ENCODE results near the gene P2RY11.

The P2RY11 gene

DNA sequence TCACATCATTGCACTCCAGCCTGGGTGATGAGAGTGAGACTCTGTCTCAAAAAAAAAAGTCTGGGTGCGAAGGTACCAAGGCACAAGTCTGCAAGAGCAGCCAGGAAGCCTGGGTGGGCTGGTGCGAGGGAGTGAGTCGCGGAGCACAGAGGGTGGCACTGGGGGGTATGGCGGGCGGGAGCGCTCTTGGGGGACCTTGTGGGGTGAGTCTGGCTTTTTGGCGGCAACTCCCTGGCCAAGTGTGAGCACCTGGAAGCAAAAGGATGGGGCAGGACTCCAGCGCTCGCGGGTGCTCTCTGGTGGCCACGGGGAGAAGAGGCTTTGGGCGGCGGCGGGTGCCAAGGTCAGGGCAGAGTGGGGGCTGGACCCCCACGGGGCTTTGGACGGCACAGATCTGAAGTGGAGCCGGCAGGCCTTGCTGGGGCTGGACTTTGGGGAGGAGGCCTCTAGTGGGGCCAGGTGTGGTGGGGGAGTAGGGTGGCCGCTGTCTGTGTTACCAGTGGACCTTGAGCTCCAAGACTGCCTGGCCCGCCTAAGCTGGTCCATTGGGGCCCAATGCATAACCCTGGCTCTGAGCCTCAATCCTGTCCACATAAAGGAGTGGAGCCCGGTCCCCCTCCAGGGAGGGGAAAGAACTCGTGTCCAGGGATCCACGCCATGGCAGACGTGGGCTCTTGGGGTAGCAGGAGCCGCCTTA lies 1.6 kb downstream of the P2RY11 start:
- in situ Hi-C loops (cut with MboI; ENCODE audit: low sequenced_read_pairs), result no loop called here

DNA sequence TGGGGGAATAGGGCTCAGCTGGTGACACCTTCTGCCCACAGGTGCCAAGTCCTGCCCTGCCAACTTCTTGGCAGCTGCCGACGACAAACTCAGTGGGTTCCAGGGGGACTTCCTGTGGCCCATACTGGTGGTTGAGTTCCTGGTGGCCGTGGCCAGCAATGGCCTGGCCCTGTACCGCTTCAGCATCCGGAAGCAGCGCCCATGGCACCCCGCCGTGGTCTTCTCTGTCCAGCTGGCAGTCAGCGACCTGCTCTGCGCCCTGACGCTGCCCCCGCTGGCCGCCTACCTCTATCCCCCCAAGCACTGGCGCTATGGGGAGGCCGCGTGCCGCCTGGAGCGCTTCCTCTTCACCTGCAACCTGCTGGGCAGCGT lies 2.1 kb downstream of the P2RY11 start:
- in situ Hi-C loops (cut with MboI; ENCODE audit: low sequenced_read_pairs), result no loop called here

DNA sequence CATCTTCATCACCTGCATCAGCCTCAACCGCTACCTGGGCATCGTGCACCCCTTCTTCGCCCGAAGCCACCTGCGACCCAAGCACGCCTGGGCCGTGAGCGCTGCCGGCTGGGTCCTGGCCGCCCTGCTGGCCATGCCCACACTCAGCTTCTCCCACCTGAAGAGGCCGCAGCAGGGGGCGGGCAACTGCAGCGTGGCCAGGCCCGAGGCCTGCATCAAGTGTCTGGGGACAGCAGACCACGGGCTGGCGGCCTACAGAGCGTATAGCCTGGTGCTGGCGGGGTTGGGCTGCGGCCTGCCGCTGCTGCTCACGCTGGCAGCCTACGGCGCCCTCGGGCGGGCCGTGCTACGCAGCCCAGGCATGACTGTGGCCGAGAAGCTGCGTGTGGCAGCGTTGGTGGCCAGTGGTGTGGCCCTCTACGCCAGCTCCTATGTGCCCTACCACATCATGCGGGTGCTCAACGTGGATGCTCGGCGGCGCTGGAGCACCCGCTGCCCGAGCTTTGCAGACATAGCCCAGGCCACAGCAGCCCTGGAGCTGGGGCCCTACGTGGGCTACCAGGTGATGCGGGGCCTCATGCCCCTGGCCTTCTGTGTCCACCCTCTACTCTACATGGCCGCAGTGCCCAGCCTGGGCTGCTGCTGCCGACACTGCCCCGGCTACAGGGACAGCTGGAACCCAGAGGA lies 2.6 kb downstream of the P2RY11 start:
- in situ Hi-C loops (cut with MboI; ENCODE audit: low sequenced_read_pairs), result no loop called here

DNA sequence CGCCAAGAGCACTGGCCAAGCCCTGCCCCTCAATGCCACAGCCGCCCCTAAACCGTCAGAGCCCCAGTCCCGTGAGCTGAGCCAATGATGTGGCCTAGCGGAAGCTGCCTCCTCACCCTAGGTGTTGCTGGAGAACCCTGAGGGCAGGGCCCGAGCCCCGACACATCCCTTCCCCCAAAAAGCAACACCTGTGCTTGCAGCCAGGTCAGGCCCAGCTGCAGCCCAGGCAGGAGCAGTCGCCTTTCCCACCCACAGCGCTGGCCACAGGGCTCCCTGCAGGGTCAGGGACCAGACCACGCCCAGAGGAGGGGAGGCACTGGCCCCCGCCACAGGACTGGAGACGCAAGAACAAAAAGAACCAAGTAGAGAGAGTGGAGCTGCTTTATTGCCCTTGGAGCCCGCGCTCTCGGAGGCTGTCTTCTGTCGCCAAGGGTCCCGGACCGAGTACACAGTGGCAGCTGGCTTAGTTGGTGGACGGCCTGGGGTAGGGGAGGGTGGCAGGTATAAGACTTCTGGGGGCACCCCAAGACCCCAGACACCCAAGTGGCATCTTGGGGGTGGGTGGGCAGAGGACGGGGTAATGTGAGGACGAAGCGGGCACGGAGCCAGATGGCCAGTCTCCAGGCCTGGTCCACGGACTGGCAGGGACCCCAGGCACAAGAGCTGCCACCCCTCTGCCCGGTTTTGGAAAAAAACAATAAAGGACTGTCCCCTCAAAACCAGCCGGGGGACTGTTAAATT lies 3.3 kb downstream of the P2RY11 start:
- in situ Hi-C loops (cut with MboI; ENCODE audit: low sequenced_read_pairs), result no loop called here

DNA sequence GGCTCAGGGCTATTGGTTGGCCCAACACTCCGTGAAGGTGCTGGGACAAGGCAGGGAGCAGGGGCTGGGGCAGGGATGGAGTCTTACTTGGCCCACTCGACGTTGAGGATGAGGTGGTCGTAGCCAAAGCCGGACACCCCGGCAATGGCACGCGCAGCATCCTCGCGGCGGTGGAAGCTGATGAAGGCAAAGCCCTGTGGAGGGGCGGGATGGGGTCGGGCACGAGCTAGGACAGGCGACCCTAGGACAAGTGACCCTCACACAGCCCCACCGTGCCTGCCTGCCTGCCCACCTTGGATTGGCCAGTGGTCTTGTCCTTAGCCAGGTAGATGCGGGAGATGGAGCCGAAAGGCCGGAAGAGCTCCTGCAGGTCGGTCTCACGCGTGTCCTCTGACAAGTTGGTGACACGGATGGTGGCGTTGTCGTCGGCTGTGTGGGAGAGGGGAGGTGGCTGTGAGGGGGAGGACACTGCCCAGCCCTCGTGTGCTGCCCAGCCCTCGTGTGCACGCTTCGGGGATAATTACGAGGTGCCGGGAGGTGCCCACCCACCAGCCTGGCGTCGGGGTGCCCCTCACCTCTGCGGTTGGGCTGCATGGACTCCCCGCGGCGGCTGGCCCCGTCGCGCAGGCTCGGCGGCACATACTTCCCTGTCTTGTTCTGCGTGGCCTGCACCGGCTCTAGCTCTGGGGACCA lies 4.0 kb downstream of the P2RY11 start:
- in situ Hi-C loops (cut with MboI; ENCODE audit: low sequenced_read_pairs), result no loop called here

DNA sequence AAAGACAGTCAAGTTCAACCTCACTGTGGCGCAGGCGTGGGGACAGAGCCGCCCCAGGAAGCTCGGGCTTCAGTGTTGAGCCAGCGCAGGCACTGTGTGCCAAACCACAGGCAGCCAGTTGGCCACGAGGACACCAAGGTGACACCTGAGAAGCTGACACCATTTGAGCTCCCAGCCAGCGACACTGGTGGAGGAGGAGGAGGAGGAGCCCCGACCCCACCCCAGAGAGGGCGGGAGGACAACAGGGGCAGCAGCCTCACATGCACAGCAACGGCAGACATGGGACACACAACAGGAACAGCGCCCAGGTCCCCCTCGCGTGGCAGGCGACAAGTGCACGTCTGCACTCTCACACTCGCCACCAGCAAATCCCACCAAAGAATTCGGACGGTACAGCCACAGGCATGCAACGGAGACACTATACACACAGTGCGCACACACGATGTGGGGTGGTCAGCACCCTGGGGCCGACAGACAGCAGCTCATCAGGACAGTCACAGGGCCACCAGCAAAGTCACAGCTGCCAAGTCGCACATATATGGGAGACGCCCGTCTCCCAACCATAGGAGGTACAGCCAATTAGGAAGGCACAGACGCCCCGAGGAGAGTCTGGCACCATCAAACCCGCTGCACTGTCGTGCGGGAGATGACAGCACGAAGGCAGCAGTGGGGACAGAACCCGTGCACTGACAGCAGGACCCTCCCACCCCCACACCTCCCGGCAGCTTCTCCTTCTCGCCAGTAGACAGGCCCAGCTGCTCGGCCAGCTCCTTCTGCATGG lies 4.8 kb downstream of the P2RY11 start:
- in situ Hi-C loops (cut with MboI; ENCODE audit: low sequenced_read_pairs), result no loop called here

DNA sequence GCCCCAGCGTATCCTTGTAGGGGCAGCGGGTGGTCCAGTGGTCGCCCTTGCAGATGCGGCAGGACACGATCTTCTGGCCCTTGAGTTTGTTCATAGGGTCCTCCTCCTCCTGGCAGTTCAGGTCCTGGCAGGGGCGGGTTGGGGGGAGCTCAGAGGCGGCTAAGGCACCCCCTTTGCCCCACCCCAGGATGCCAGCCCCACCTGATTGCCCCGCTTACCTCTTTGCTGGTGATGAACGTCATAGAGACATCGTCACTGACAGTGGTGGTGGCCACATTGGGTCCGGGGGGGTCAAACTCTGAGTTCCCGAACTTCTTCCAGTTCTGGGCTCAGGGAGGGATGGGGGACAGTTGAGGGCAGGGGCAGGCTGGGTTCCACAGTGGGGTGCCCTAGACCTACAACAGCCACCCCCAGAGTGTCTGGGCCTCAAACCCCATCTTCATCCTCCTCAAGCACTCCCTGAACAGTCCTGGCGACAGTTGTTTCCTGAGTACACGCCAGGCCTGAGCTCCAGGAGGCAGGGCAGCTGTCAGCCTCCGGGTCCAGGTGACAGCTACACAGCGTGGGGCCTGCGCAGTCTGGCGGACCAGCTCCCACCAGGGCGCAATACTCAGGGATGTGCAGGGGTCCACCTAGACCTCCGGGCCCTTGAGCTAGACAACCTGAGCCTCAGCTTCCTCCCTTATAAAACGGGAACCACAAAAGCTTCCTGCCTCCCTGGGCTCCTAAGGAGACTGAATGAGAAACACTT lies 5.5 kb downstream of the P2RY11 start:
- in situ Hi-C loops (cut with MboI; ENCODE audit: low sequenced_read_pairs), result no loop called here

DNA sequence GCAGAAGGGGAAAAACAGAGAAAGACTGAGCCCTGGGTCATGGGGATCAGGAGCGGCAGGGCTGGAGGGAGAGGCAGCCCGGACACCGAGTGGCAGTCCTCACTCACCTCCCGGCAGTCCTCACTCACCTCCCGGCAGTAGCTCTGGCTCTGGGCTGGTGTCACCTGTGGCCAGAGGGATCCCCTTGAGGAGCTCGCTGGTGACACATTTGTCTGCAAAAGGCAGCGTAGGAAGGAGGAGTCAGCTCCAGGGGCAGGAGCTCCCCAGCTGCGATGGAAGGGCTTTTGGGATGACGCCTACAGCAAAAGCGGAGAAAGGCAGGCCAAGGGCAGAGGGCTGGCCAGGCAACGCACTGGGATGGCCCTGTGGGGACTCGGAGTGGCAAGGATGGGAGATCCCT lies 7.5 kb downstream of the P2RY11 start:
- in situ Hi-C loops (cut with MboI; ENCODE audit: low sequenced_read_pairs), result no loop called here

DNA sequence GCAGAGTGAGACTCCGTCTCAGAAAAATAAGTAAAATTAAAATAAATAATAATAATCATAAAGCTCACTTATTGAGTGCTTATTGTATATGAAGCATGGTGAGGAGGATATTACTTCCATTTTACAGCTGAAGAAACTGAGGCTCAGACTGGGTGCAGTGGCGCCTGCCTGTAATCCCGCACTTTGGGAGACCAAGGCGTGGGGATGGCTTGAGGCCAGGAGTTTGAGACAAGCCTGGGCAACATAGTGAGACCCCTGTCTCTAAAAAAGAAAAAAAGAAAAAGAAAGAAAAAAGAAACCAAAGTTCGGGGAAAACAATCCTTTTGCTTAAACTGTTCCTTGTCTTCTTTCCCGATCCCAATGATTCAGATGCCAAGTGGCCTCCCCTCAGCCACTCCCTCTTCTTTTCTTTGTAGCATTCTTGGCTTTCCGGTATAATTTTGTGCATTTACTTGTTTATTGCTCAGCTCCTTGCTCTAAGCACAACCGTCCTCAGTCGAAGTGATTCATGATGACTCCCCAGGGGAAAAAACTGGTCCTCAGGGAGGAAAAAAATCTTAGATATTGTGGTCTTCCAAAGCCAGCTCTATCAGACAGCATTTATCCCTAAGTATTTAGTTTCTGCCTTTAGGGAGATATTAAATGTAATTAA lies 9.2 kb downstream of the P2RY11 start:
- in situ Hi-C loops (cut with MboI; ENCODE audit: low sequenced_read_pairs), result no loop called here

DNA sequence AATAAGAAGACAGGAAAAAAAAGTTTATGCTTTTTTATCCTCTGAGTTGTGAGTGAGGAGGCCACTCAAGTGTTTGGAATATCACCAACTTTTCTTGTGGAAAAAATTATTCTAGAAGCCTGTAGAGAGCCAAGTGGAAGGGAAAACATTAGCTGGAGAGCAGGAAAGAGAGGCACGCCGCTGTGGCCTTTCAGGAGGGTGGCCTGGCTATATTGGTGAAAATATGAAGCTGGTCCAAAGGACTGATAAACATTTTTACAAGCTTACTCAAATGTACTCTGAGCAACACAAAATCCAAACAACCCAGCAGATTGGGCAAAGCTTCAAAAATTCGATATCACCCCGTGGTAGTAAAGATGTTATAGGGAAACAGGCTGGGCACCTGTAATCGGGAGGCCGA lies 10.6 kb downstream of the P2RY11 start:
- in situ Hi-C loops (cut with MboI; ENCODE audit: low sequenced_read_pairs), result no loop called here

DNA sequence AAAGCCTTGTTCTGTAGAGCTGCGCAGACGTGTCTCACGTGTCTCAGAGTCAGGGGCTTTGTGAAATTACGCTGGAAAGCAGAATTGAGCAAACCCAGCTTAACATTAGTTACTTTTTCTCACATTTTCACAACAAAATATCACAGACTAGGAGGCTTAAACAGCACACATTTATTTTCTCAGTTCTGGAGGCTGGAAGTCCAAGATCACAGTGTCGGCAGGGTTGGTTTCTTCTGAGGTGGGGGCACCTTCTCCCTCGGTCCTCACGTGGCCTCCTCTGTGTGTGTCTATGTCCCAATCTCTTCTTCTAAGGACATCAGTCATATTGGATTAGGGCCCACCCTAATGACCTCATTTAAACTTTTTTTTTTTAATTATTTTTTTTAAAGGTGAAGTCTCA lies 12.9 kb downstream of the P2RY11 start:
- in situ Hi-C loops (cut with MboI; ENCODE audit: low sequenced_read_pairs), result no loop called here

DNA sequence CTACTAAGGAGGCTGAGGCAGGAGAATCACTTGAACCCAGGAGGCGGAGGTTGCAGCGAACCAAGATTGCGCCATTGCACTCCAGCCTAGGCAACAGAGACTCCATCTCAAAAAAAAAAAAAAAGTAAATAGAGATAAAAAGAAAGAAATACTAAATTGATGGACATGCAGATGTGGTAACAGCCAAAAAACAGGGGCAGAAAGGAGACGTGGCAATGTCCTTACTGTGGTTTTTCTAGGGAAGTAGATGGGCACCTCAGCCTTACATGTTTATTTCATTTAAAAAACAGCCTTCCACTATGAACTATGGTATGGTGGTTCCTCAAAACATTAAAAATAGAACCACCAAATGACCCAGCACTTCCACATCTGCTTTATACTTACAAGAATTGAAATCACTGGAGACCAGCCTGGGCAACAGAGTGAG lies 14.7 kb downstream of the P2RY11 start:
- in situ Hi-C loops (cut with MboI; ENCODE audit: low sequenced_read_pairs), result no loop called here

DNA sequence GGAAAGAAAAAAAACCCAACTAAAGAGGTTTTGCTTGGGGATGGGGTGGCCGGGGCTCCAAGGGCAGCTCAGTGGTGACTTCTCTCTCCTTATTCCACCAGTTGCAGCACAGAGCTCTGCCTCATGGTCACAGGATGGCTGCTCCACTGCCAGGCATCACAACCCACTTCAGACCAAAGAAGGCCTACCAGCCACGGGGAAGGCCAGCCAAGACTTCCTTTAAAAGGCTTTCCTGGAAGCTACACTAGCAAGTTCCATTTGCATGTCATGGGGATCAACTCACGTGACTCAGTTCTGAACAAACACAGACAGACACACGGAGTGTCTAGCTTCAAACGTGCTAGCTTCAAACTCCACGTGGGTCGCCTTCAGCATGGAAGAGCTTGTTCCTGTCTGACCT lies 21.4 kb downstream of the P2RY11 start:
- in situ Hi-C loops (cut with MboI; ENCODE audit: low sequenced_read_pairs), result no loop called here

DNA sequence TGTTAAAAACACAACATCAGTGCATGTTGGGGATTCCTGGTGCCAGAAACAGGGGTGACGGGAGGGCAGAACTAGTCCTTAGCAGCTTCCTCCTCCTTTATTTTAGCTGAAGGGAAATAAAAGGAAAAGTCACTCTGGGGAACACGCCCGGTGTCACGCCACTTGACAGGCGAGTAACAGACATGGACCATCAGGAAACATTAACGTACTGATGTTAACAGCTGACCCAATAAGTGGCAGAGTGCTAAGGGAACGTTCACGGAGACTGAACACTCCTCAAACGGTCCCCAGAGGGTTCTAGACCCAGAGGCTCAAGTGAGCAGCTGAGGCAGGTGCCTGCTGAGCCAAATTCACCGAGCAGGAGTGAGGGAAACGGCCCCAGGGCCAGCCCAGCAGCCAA lies 22.1 kb downstream of the P2RY11 start:
- in situ Hi-C loops (cut with MboI; ENCODE audit: low sequenced_read_pairs), result no loop called here

DNA sequence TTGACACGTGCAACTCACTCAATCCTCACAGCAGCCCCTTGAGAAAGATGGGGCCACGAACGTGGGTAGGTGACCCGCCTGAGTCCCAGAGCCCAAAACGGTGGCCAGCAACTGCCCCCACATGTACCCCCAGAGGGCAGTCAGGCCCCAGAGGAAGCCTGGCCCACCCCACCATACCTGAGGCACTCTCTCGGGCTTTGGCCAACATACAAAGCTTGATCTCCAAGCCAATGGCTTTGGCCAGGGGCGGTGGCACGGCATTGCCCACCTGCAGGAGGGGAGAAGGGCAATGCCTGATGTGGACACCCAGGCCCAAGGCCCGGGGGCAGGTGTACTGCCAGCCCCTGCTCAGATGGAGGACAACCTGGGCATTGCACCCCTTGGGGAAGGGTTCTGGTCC lies 22.5 kb downstream of the P2RY11 start:
- in situ Hi-C loops (cut with MboI; ENCODE audit: low sequenced_read_pairs), result no loop called here

DNA sequence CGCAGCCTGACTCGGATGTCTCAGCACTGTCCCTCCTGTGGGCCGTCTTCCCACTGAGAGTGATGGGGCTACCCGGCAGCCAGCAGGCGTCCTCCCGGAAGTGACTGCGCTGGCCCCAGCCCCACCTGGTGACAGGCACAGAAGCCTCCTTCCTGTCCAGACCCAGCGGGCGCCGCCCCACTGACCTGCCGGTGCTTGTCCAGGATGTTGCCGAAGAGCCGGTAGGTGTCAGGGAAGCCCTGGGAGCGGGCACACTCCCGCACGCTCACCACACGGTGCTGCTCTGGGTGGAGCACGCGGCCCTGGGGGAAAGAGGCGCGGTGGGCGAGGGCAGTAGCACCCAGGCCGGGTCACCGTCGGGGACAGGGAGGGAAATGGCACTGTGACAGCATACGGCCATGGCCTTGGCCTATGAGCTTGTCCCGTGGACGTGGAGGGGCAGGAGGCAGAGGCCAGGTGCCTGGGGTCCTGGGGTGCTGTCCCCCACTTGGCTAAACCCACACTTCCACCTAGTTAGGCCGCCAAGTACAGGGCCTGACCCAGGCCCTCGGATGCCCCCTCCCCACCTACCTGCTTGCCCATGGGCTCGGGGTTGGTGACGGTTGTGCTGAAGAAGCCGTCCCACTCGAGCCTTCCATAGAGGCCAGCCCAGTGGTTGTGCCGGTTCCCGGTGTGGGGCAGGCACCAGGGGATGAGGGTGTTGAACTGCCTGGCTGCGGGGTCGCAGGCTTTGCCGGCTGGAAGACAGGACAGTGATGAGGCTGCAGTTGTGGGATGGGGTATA lies 24.2 kb downstream of the P2RY11 start:
- in situ Hi-C loops (cut with MboI; ENCODE audit: low sequenced_read_pairs), result no loop called here

DNA sequence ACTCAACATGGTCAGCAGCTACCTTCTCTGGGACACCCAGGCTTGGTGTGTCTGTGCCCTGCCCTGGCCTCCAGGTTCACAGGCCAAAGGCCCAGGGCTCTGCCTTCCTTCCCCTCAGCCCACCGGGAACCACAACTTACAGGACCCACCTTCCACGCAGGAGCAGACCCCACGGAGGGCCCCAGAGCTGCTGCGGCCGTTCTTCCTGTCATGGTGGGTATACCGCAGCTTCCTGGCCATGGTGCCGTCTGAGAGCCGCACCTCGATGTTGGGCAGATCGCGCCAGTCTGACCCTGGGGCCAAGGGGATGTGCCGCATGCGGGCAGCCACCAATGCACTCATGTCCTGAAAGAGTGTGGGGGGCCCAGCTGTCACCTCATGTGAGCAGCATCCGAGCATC lies 25.4 kb downstream of the P2RY11 start:
- in situ Hi-C loops (cut with MboI; ENCODE audit: low sequenced_read_pairs), result no loop called here

DNA sequence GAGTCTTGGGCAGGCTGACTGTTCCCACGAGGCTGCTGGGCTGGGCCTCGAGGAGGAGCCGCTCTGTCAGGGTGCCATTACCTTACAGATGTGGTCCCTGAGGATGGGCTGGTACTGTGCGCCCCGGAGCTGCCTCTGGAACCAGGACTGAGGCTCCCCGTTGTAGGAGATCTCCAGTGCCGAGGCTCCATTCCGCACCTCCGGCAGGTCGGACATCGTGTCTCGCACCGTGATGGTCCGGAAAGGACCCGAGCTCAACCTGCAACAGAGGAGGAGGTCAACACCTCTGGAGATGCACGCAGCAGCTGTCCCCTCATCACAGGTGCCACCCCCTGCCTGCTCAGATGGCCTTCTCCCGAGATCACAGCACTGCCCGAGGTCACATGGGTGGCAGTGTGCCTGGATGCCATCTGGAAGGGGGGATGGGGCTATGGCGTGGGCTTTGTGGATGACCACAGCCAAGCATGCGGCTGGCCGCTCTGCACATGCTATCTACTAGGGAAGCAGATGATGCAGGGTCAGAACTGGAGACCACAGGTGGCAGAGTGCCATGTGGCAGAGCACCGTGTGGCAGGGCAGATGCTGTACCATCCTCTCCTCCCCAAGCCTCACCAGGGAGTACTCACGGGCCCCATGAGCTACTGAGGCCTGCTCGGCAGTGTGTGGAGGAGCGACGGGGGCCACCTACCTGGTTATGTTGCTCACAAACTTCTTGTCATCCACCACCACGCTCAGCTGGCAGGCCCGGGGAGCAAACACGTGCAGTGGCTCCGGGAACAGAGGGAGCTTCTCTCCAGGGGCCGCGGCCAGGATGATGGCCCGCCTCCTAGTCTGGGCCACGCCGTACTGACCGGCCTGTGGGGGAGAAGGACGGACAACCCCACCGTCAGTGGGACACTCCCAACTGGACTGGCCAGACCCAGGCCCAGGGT lies 26.5 kb downstream of the P2RY11 start:
- in situ Hi-C loops (cut with MboI; ENCODE audit: low sequenced_read_pairs), result no loop called here

Measured in hTERT RPE-1 (cell line).